Activated CD8-positive, alpha-beta memory T cell treated with anti-CD3 and anti-CD28 coated beads, Interleukin-2, amount 50 U/mL, for 1 hour (primary cell): Measurements from ENCODE around the gene SCAMP1.
"Not testable (repeated sequence)": the region's sequence is repeated elsewhere in the genome, so short reads cannot be mapped to it uniquely, and the experiment has no call there.

ENCODE experiments used
- DNase-seq: peaks from one replicate; pipeline ENCODE4 v3.0.0-alpha.2; 2020; ENCODE audit errors: extremely low read depth

The SCAMP1 gene

GRCh38 chr5:78359831-78360673 is at the start of gene SCAMP1:
Gene SCAMP1 (plus strand): TSS chr5:78360617. CDS start chr5:78360672, 55 bp downstream.
- peak; percentile 38 for DNase-seq

- DNase-seq, result no peak
These were observed 42.9 kb upstream of the SCAMP1 start for GRCh38 chr5:78317515-78317914.

- no peak for DNase-seq
These were observed 42.1 kb upstream of the SCAMP1 start for GRCh38 chr5:78318337-78318736.

- DNase-seq, result no peak
These were observed 40.0 kb upstream of the SCAMP1 start for GRCh38 chr5:78320401-78320800.

GRCh38 chr5:78323241-78323640 is 37.2 kb upstream of the SCAMP1 start:
- no peak for DNase-seq

- DNase-seq, result no peak
These were observed 33.5 kb upstream of the SCAMP1 start for GRCh38 chr5:78326930-78327329.

GRCh38 chr5:78327761-78328510 is 32.5 kb upstream of the SCAMP1 start:
- DNase-seq, result no peak

- DNase-seq, result no peak
These were observed 31.7 kb upstream of the SCAMP1 start for GRCh38 chr5:78328585-78329173.

- no peak for DNase-seq
These were observed 28.8 kb upstream of the SCAMP1 start for GRCh38 chr5:78331523-78332080.

- DNase-seq, result no peak
These were observed 25.6 kb upstream of the SCAMP1 start for GRCh38 chr5:78334811-78335210.

- no peak for DNase-seq
These were observed 24.4 kb upstream of the SCAMP1 start for GRCh38 chr5:78335976-78336375.

- no peak for DNase-seq
These were observed 23.7 kb upstream of the SCAMP1 start for GRCh38 chr5:78336698-78337097.

- DNase-seq, result no peak
These were observed 20.6 kb upstream of the SCAMP1 start for GRCh38 chr5:78339617-78340436.

- DNase-seq, result no peak
These were observed 19.0 kb upstream of the SCAMP1 start for GRCh38 chr5:78341440-78341839.

GRCh38 chr5:78345485-78345884 is 14.9 kb upstream of the SCAMP1 start:
- DNase-seq, result no peak

- DNase-seq, result no peak
These were observed 6.9 kb upstream of the SCAMP1 start for GRCh38 chr5:78353520-78353919.

GRCh38 chr5:78354066-78354670 is 6.2 kb upstream of the SCAMP1 start:
- DNase-seq, result no peak

- no peak for DNase-seq
These were observed 4.9 kb upstream of the SCAMP1 start for GRCh38 chr5:78355561-78355960.

- not testable (repeated sequence) for DNase-seq
These were observed 974 bp upstream of the SCAMP1 start for GRCh38 chr5:78359455-78359830.

- no peak for DNase-seq
These were observed 182 bp downstream of the SCAMP1 start for GRCh38 chr5:78360674-78360923.

- DNase-seq, result peak; percentile 44
These were observed 660 bp downstream of the SCAMP1 start for GRCh38 chr5:78360924-78361630.
